Type B pancreatic cell (in vitro differentiated cells): ENCODE data around the gene ZNF445. TPM values are rescaled to one million over a fixed set of nuclear protein-coding genes. Genes with fewer than 3 reads are reported as not detected.
"Not testable (repeated sequence)": the region's sequence is repeated elsewhere in the genome, so short reads cannot be mapped to it uniquely, and the experiment has no call there.

Experiments used
- DNase-seq: peaks from one replicate; pipeline ENCODE4 v3.0.0; 2021; ENCODE audit warnings: mixed read lengths; ENCODE audit not compliant: unreplicated experiment; ENCODE audit errors: extremely low spot score
- H3K27ac Mint-ChIP-seq: 2 replicates; pipeline ENCODE4 v1.8.0; 2021; ENCODE audit warnings: mild to moderate bottlenecking, mixed read lengths
- H3K27me3 Mint-ChIP-seq: 2 replicates; pipeline ENCODE4 v1.8.0; 2021; ENCODE audit warnings: mixed read lengths
- H3K36me3 Mint-ChIP-seq: 2 replicates; pipeline ENCODE4 v1.8.0; 2021; ENCODE audit warnings: mixed read lengths
- H3K4me1 Mint-ChIP-seq: one replicate; pipeline ENCODE4 v1.8.0; 2021; ENCODE audit warnings: mixed read lengths; ENCODE audit not compliant: unreplicated experiment
- H3K4me3 Mint-ChIP-seq: 2 replicates; pipeline ENCODE4 v1.8.0; 2021; ENCODE audit warnings: mild to moderate bottlenecking, mixed read lengths
- H3K9me3 Mint-ChIP-seq: 2 replicates; pipeline ENCODE4 v1.8.0; 2021; ENCODE audit warnings: mixed read lengths
- total RNA-seq: library from RNA; stranded (reverse); gene quantifications from 2 replicates; pipeline ENCODE4 v1.2.1, GENCODE V29; 2021; ENCODE audit warnings: low replicate concordance
- TF ChIP-seq, protein P1 (sequence below): fragments of 200-600 bp; sonication (generic); conservative IDR thresholded peaks from 2 replicates; pipeline ENCODE4 v1.5.0; 2021; ENCODE audit warnings: antibody characterized with exemption, mild to moderate bottlenecking

Gene ZNF445
- total RNA-seq, 1 donor from 2014 or later = 41.5 TPM

DNA sequence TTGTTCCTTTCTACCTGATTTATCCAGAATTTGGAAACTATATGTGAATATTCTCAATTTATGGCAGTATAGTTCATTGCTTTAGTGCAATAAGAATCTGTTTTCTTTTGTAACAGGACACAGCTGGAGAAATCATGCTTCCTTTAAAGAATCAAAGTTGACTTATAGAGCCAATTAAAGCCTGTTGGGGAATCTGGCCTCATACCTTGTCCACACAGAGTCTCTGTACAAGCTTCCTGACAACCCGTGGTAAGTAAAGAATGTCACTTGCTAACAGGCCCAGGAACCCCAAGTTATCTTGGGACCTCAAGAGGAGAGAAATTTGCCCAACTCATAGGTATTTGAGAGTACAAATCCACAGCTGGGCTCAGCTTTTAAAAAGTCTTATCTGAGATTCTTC, 10.2 kb downstream of the ZNF445 start:
- Mint-ChIP-seq H3K27me3 (no peaks in the 10 kb centered on the region), H3K4me3 (no peak overlapping the region), H3K9me3 (peaks cover 4% of the 10 kb centered on the region), H3K36me3 (peaks cover 27% of the 10 kb centered on the region), H3K4me1 (peaks cover 39% of the 10 kb centered on the region), H3K27ac (peak overlapping the region; percentile 51)
- TF ChIP-seq, protein P1, sequence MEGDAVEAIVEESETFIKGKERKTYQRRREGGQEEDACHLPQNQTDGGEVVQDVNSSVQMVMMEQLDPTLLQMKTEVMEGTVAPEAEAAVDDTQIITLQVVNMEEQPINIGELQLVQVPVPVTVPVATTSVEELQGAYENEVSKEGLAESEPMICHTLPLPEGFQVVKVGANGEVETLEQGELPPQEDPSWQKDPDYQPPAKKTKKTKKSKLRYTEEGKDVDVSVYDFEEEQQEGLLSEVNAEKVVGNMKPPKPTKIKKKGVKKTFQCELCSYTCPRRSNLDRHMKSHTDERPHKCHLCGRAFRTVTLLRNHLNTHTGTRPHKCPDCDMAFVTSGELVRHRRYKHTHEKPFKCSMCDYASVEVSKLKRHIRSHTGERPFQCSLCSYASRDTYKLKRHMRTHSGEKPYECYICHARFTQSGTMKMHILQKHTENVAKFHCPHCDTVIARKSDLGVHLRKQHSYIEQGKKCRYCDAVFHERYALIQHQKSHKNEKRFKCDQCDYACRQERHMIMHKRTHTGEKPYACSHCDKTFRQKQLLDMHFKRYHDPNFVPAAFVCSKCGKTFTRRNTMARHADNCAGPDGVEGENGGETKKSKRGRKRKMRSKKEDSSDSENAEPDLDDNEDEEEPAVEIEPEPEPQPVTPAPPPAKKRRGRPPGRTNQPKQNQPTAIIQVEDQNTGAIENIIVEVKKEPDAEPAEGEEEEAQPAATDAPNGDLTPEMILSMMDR = no peak
- no peak for DNase-seq

DNA sequence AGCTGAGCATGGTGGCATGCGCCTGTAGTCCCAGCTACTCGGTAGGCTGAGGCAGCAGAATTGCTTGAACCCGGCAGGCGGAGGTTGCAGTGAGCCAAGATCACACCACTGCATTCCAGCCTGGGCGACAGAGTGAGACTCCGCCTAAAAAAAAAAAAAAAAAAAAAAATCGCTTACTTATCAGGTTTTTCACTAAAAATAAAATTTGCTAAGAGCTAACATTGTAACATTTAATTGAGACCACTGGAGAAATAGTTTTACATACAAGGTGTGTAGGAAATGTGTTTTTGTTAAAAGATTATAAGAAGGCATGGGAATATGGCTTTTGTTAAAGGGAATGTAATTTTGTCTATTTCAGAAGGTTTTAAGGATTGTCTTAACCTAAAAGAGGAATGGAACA, 12.6 kb downstream of the ZNF445 start:
- not testable (repeated sequence) for H3K27me3 Mint-ChIP-seq
- peaks cover 47% of the 10 kb centered on the region for H3K36me3 Mint-ChIP-seq

GRCh38 chr3:44464509-44464908, 13.0 kb downstream of the ZNF445 start:
- TF ChIP-seq, protein P1 = no peak
- no peak overlapping the region for H3K27ac Mint-ChIP-seq

More for the DNA sequence above, 12.6 kb downstream of the ZNF445 start:
- not testable (repeated sequence) for H3K4me3 Mint-ChIP-seq, DNase-seq, H3K27ac Mint-ChIP-seq
- H3K4me1 Mint-ChIP-seq = peaks cover 23% of the 10 kb centered on the region
- peaks cover 21% of the 10 kb centered on the region for H3K9me3 Mint-ChIP-seq

GRCh38 chr3:44460050-44460449, 17.4 kb downstream of the ZNF445 start:
- H3K4me3 Mint-ChIP-seq, H3K27ac Mint-ChIP-seq, H3K4me1 Mint-ChIP-seq, H3K27me3 Mint-ChIP-seq, DNase-seq: not testable (repeated sequence)
- H3K9me3 Mint-ChIP-seq = peaks cover 17% of the 10 kb centered on the region
- peaks cover 63% of the 10 kb centered on the region for H3K36me3 Mint-ChIP-seq

More at GRCh38 chr3:44464509-44464908, 13.0 kb downstream of the ZNF445 start:
- Mint-ChIP-seq H3K36me3 (peaks cover 51% of the 10 kb centered on the region), H3K4me3 (no peak overlapping the region), H3K27me3 (no peaks in the 10 kb centered on the region), H3K4me1 (peaks cover 23% of the 10 kb centered on the region), H3K9me3 (peaks cover 21% of the 10 kb centered on the region)
- DNase-seq = no peak

DNA sequence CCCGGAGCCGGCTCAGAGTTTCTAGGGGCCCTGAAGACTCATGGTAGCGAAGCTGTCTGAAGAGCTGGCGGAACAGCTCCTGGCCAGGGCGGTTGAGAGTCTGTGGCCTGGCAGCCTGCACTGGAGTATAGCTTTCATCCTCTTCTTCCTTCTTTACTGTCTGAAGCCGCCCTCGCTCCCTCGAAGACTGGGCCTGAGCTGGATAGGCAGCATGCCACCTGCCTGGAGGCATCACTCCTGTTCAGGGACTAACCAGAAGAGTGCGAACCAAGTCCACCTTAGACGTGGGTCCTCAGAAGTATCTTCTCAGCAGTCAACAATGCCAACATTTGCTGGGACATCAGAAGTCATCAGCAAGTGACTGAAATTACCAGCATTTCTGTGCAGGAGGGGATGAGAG, 22.2 kb downstream of the ZNF445 start:
- no peaks in the 10 kb centered on the region for H3K4me1 Mint-ChIP-seq
- peaks cover 5% of the 10 kb centered on the region for H3K9me3 Mint-ChIP-seq
- no peak for DNase-seq
- no peaks in the 10 kb centered on the region for H3K27me3 Mint-ChIP-seq
- H3K4me3 Mint-ChIP-seq = no peak overlapping the region
- TF ChIP-seq, protein P1 = no peak
- peaks cover 55% of the 10 kb centered on the region for H3K36me3 Mint-ChIP-seq
- no peak overlapping the region for H3K27ac Mint-ChIP-seq

DNA sequence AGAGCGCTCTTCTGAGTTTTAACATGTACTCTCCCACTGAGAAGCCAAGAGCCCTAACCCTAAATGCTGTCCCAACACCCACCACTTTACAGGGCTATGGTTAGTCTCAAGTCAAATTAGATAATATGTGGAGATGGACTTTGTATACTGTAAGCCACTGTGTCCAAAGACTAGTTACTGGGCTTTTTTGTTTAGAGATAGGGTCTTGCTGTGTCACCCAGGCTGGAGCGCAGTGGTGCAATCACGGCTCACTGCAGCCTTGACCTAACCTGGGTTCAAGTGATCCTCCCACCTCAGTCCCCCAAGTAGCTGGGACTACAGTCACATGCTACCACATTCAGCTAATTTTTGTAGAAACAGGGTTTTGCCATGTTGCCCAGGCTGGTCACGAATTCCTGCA, 23.2 kb downstream of the ZNF445 start:
- Mint-ChIP-seq H3K36me3 (peaks cover 53% of the 10 kb centered on the region), H3K27me3 (no peaks in the 10 kb centered on the region), H3K9me3 (peaks cover 3% of the 10 kb centered on the region), H3K27ac (no peak overlapping the region), H3K4me1 (no peaks in the 10 kb centered on the region), H3K4me3 (no peak overlapping the region)
- DNase-seq = no peak
- TF ChIP-seq, protein P1 = no peak

- no peak for DNase-seq
- Mint-ChIP-seq H3K36me3 (peaks cover 73% of the 10 kb centered on the region), H3K27me3 (no peaks in the 10 kb centered on the region), H3K4me1 (no peaks in the 10 kb centered on the region), H3K9me3 (peaks cover 17% of the 10 kb centered on the region), H3K4me3 (no peak overlapping the region), H3K27ac (no peak overlapping the region)
- TF ChIP-seq, protein P1 = no peak
Observed at GRCh38 chr3:44451441-44451840, 26.0 kb downstream of the ZNF445 start.
